Daoy (cell line): ENCODE results near the gene FBXW12. TPM values are rescaled to one million over a fixed set of nuclear protein-coding genes. Genes with fewer than 3 reads are reported as not detected.

Experiments
- DNase-seq: peaks from one replicate; pipeline ENCODE4 v3.0.0-alpha.2; 2015; ENCODE audit warnings: low read depth
- total RNA-seq: library from RNA; depleted of rRNA; stranded (reverse); fragments of >200 nt; shearing (Covaris generic); gene quantifications from 2 replicates; pipeline ENCODE4 v1.2.3, GENCODE V29; 2014

Gene FBXW12
- total RNA-seq, 1 experiment from 2014 or later, result not detected

GRCh38 chr3:48372862-48373435 lies 930 bp downstream of the FBXW12 start:
- no peak for DNase-seq

DNA sequence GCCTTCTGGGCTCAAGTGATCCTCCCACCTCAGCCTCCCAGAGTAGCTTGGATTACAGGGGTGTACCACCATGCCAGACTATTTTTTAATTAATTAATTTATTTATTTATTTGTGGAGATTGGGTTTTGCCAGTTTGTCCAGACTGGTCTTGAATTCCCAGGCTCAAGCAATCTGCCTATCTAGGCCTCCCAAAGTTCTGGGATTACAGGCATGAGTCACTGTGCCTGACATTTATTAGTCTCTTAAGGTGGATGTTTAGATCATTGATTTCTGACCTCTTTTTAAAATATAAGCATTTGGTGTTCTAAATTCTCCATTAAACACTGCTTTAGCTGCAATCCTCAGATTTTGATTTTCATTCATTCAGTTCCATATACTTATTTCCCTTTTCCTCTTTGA lies 15.6 kb downstream of the FBXW12 start:
- no peak for DNase-seq

DNA sequence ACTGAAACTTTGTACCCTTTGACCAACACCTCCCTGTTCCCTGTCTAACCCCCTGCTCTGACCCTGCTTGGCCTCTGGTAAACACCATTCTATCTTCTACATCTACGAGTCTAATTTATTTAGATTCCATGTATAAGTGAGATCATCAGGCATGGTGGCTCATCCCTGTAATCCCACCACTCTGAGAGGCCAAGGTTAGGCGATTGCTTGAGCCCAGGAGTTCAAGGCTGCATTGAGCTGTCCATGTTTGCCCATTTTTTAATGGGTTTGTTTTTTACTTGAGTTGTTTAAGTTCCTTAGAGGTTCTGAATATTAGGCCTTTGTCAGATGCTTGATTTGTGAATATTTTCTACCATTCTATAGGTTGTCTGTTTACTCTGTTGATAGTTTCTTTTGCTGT lies 16.9 kb downstream of the FBXW12 start:
- DNase-seq, result no peak

GRCh38 chr3:48394391-48394790 lies 22.4 kb downstream of the FBXW12 start:
- DNase-seq, result no peak

GRCh38 chr3:48395714-48396113 lies 23.7 kb downstream of the FBXW12 start:
- DNase-seq, result no peak

- DNase-seq, result no peak
These were observed 26.0 kb downstream of the FBXW12 start for GRCh38 chr3:48397767-48398681.

GRCh38 chr3:48398701-48399386 lies 26.8 kb downstream of the FBXW12 start:
- no peak for DNase-seq

GRCh38 chr3:48399387-48400172 lies 27.6 kb downstream of the FBXW12 start:
- peak; percentile 1 for DNase-seq

DNA sequence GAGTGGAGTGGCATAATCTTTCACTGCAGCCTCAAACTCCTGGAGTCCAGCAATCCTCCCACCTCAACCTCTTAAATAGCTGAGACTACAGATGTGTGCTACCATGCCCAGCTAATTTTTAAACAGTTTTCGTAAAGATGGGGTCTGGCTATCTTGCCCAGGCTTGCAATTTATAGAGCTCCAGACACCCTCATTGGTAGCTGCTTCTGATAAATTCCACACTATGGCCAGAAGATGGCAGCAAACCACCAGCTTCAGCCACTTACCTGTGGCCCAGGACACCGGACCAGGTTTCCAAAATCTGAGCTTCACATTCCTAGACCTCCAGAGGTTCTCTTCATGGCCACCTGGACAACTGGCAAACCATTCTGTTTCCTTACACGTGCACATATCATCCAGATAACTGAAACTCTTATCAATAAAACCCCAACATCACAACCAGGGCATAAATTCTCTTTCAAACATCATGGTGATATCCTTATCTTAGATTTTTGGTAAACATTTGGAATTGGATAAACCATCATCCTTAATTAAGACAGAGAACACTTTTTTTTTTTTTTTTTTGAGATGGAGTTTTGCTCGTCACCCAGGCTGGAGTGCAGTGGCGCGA lies 28.9 kb downstream of the FBXW12 start:
- DNase-seq, result peak; percentile 62

GRCh38 chr3:48401434-48401901 lies 29.4 kb downstream of the FBXW12 start:
- DNase-seq, result peak; percentile 0

- peak; percentile 82 for DNase-seq
These were observed 30.3 kb downstream of the FBXW12 start for GRCh38 chr3:48402281-48402732.

- DNase-seq, result peak; percentile 0
These were observed 30.9 kb downstream of the FBXW12 start for GRCh38 chr3:48402907-48403306.

- peak; percentile 0 for DNase-seq
These were observed 31.8 kb downstream of the FBXW12 start for GRCh38 chr3:48403533-48404439.

- peak; percentile 0 for DNase-seq
These were observed 32.7 kb downstream of the FBXW12 start for GRCh38 chr3:48404440-48405342.

DNA sequence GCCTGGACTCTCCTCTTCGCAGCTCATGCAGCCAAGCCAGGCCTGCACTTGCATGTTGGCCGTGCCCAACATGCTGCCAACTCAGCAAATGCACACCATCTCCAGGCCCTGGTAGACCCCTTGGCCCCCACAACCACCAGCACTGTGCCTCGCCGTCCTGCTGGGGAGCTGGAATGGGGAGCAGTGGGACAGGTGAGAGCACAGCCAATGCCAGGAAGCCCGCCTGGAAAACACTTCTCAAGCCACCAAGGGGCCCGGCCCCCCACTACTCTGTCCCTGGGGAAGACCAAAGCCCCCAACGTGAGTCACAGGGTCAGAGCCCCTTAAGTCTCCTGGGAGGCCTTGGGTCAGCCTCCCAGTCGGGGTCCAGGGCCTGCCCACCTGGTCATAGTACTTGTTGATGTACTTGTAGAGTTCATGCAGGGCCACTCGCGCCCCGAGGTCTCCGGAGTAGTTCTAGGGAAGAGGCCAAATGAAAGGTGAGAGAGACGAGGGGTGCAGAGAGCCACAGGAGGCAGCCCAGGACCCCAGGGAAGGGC lies 33.4 kb downstream of the FBXW12 start:
- DNase-seq, result peak; percentile 1

- DNase-seq, result no peak
These were observed 34.0 kb downstream of the FBXW12 start for GRCh38 chr3:48405971-48406370.

GRCh38 chr3:48406443-48407431 lies 34.7 kb downstream of the FBXW12 start:
- peak; percentile 0 for DNase-seq
